HepG2 (cell line): ENCODE results near the gene ZNF23. TPM values are rescaled to one million over a fixed set of nuclear protein-coding genes. Genes with fewer than 3 reads are reported as not detected.

Experiments
- ASH2L ChIP-seq: fragments of 300-600, 200-600 bp; sonication (generic); IDR thresholded peaks from 2 replicates; pipeline ENCODE4 v1.7.0; 2017; ENCODE audit warnings: low read depth, mild to moderate bottlenecking, moderate library complexity, mixed read lengths, low read length; ENCODE audit not compliant: insufficient read length
- ATF3 ChIP-seq: sonication (generic); formaldehyde crosslinking; IDR thresholded peaks from 2 replicates; pipeline ENCODE4 v1.4.0; 2020; ENCODE audit warnings: missing genetic modification reagents
- BCL6 ChIP-seq: IDR thresholded peaks from 2 replicates; pipeline ENCODE4 v1.6.1; 2016; ENCODE audit warnings: missing genetic modification reagents, missing compliant biosample characterization
- MYC ChIP-seq: sonication (generic); formaldehyde crosslinking; IDR thresholded peaks from 2 replicates; pipeline ENCODE4 v1.9.0; 2021; ENCODE audit warnings: missing genetic modification reagents, borderline replicate concordance
- POLR2AphosphoS5 ChIP-seq: IDR thresholded peaks from 2 replicates; pipeline ENCODE4 v1.6.1; 2012; ENCODE audit warnings: low read depth, low read length
- PRDM4 ChIP-seq: sonication (generic); formaldehyde crosslinking; IDR thresholded peaks from 2 replicates; pipeline ENCODE4 v1.9.0; 2021; ENCODE audit warnings: missing genetic modification reagents, borderline replicate concordance
- REPIN1 ChIP-seq: sonication (generic); formaldehyde crosslinking; IDR thresholded peaks from 2 replicates; pipeline ENCODE4 v1.8.0; 2022; ENCODE audit warnings: missing genetic modification reagents, low read depth, mild to moderate bottlenecking, borderline replicate concordance
- SATB2 ChIP-seq: sonication (generic); formaldehyde crosslinking; IDR thresholded peaks from 2 replicates; pipeline ENCODE4 v1.5.0; 2020; ENCODE audit warnings: missing genetic modification reagents
- SKI ChIP-seq: fragments of 450-650 bp; IDR thresholded peaks from one replicate; pipeline ENCODE4 v1.6.1; 2018; ENCODE audit warnings: mild to moderate bottlenecking; ENCODE audit not compliant: partially characterized antibody
- TARDBP ChIP-seq: sonication (generic); formaldehyde crosslinking; IDR thresholded peaks from 2 replicates; pipeline ENCODE4 v1.8.0; 2022; ENCODE audit warnings: mild to moderate bottlenecking, missing genetic modification reagents
- USF2 ChIP-seq, 2 experiments: sonication (generic) in 1 of 2; formaldehyde crosslinking in 1 of 2; IDR thresholded peaks; 2 replicates each; pipeline versions ENCODE4 v1.5.1 to v1.6.1; 2011 to 2020; ENCODE audit warnings: borderline replicate concordance in 1 of 2, low read depth in 1 of 2, low read length in 1 of 2, mild to moderate bottlenecking in 1 of 2, missing genetic modification reagents in 1 of 2, moderate library complexity in 1 of 2
- ZSCAN20 ChIP-seq: sonication (generic); formaldehyde crosslinking; IDR thresholded peaks from 2 replicates; pipeline ENCODE4 v1.4.0; 2020; ENCODE audit warnings: missing genetic modification reagents, mild to moderate bottlenecking, borderline replicate concordance
- polyA plus RNA-seq, 8 experiments: library from polyadenylated mRNA; depleted of rRNA in 3 of 8; stranded (reverse) in 7 of 8; unstranded in 1 of 8; fragments of >200 nt; fragmentation: Illumina TruSeq in 4 of 8; extraction: Trizol in 4 of 8; gene quantifications; 2 replicates each; pipeline versions ENCODE4 v1.2.1 to v1.2.3, GENCODE V29; 2011 to 2016; ENCODE audit warnings: low read depth in 4 of 8, missing spikeins in 1 of 8, mixed read lengths in 1 of 8; ENCODE audit not compliant: insufficient read depth in 1 of 8
- total RNA-seq, 5 experiments: library from RNA; depleted of rRNA; stranded (reverse); fragments of >200 nt; fragmentation: Illumina TruSeq; extraction: Trizol; gene quantifications; 2 replicates each; pipeline ENCODE4 v1.2.3, GENCODE V29; 2016; ENCODE audit warnings: low read depth in 1 of 5
- TF ChIP-seq, protein P1 (sequence below): sonication (generic); formaldehyde crosslinking; IDR thresholded peaks from 2 replicates; pipeline ENCODE4 v1.8.0; 2022; ENCODE audit warnings: missing genetic modification reagents, mild to moderate bottlenecking, moderate library complexity, borderline replicate concordance
- TF ChIP-seq, protein P2 (sequence below): sonication (generic); formaldehyde crosslinking; IDR thresholded peaks from 2 replicates; pipeline ENCODE4 v1.5.1; 2020; ENCODE audit warnings: missing genetic modification reagents, mild to moderate bottlenecking, borderline replicate concordance

Gene ZNF23
- total and polyA plus RNA-seq, 2 of the 13 experiments (the other 11 are each of a cell fraction or from before 2014, with no cell fraction given) = 8.6 to 12.2 TPM

DNA sequence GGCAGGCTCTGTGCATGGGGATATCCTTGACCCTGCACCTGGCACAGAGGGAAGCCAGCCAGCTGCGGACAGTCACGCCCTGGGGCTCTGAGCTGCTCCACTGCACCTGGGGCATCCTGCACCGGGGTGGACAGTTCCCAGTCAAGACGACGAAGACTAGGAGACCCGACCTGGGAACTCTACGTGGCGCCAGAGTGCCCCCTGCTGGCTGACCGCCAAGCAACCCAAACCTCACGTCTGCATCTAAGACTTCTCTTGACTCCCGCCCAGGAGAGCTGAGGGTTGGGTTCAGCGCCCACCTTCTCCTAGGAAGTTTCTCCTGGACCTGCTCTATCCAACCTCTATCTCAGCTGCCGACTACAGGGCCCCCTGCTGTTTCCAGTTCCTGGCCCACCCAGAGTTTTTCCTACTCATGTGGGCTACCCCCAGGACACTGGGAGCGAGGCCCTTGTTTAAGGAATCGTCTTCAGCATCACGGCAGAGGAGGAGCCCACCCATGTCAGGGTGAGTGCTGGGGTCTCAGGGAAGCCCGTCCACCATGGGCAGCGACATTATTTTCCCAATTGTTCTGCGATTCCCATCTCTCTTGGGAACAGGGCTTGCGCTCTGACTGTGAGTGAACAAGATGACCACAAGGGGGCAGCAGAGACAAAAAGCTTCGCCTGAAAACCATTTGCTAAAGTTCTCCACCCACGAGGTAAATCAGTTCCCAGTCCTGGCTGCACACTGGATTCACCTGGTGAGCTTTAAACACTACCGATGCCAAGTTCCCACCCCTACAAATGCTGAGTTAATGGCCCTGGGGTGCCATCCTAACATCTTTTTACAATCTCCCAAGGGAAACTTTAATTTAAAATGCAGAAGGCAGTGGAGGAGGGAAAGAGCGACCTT is 49.5 kb downstream of the ZNF23 start (continued):
- TF ChIP-seq, protein P1, sequence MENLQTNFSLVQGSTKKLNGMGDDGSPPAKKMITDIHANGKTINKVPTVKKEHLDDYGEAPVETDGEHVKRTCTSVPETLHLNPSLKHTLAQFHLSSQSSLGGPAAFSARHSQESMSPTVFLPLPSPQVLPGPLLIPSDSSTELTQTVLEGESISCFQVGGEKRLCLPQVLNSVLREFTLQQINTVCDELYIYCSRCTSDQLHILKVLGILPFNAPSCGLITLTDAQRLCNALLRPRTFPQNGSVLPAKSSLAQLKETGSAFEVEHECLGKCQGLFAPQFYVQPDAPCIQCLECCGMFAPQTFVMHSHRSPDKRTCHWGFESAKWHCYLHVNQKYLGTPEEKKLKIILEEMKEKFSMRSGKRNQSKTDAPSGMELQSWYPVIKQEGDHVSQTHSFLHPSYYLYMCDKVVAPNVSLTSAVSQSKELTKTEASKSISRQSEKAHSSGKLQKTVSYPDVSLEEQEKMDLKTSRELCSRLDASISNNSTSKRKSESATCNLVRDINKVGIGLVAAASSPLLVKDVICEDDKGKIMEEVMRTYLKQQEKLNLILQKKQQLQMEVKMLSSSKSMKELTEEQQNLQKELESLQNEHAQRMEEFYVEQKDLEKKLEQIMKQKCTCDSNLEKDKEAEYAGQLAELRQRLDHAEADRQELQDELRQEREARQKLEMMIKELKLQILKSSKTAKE (CRISPR knock-in tag) = no peak
- TF ChIP-seq ATF3 (CRISPR knock-in tag) (no peak), SKI (no peak), BCL6 (no peak), ZSCAN20 (CRISPR knock-in tag) (no peak), POLR2AphosphoS5 (no peak), TARDBP (CRISPR knock-in tag) (no peak), PRDM4 (CRISPR knock-in tag) (no peak), REPIN1 (CRISPR knock-in tag) (no peak), USF2 (IDR thresholded peaks at IDR 0.05; ENCODE audit: low read depth, low read length) (no peak), USF2 (CRISPR knock-in tag; IDR thresholded peaks at IDR 0.05; ENCODE audit: borderline replicate concordance) (no peak), ASH2L (no peak), SATB2 (CRISPR knock-in tag) (no peak), MYC (CRISPR knock-in tag) (no peak; the same call in 1 of the 2 replicates)
- TF ChIP-seq, protein P2, sequence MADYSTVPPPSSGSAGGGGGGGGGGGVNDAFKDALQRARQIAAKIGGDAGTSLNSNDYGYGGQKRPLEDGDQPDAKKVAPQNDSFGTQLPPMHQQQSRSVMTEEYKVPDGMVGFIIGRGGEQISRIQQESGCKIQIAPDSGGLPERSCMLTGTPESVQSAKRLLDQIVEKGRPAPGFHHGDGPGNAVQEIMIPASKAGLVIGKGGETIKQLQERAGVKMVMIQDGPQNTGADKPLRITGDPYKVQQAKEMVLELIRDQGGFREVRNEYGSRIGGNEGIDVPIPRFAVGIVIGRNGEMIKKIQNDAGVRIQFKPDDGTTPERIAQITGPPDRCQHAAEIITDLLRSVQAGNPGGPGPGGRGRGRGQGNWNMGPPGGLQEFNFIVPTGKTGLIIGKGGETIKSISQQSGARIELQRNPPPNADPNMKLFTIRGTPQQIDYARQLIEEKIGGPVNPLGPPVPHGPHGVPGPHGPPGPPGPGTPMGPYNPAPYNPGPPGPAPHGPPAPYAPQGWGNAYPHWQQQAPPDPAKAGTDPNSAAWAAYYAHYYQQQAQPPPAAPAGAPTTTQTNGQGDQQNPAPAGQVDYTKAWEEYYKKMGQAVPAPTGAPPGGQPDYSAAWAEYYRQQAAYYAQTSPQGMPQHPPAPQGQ (CRISPR knock-in tag) = no peak
